NCI-H2029 (cell line): ENCODE measurements around the gene PNPLA7.
"Not testable (repeated sequence)": the region's sequence is repeated elsewhere in the genome, so short reads cannot be mapped to it uniquely, and the experiment has no call there.

Experiments
- DNase-seq: peaks from one replicate; lab custom pipeline; 2025; lab: John Stamatoyannopoulos, UW

Gene PNPLA7

GRCh38 chr9:137550231-137550621 lies at the start of gene PNPLA7:
PNPLA7 (minus strand) TSS chr9:137550402; CDS start chr9:137550197, 205 bp downstream.
- DNase-seq = peak; percentile 94

- DNase-seq = no peak
Measured at GRCh38 chr9:137598943-137599342, 48.7 kb upstream of the PNPLA7 start.

DNA sequence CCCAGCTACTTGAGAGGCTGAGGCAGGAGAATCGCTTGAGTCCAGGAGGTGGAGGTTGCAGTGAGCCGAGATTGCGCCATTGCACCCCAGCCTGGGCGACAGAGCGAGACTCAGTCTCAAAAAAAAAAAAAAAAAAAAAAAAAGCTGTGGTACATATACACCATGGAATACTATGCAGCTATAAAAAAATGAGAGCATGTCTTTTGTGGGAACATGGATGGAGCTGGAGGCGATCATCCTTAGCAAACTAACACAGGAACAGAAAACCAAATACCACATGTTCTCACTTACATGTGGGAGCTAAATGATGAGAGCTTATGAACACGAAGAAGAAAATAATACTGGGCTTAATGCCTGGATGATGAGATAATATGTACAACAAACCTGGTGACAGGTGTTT lies 46.4 kb upstream of the PNPLA7 start:
- not testable (repeated sequence) for DNase-seq

DNA sequence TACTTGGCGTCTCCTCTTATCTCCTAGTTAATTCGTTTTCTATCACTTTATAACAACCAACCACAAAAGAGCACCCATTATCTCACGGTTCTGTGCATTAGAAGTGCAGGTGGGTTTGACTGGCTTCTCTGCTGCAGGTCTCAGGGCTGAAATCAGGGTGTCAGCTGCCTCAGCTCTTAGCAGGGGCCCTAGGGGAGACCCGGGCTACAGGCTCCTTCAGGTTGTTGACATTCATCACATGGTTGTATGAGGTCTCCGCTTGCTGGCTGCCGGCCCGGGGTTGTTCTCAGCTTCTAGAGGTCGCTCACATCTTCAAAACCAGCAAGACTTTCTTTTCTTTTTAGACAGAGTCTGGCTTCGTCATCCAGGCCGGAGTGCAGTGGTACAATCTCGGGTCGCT lies 43.0 kb upstream of the PNPLA7 start:
- no peak for DNase-seq

GRCh38 chr9:137592767-137593166 lies 42.6 kb upstream of the PNPLA7 start:
- peak; percentile 49 for DNase-seq

DNA sequence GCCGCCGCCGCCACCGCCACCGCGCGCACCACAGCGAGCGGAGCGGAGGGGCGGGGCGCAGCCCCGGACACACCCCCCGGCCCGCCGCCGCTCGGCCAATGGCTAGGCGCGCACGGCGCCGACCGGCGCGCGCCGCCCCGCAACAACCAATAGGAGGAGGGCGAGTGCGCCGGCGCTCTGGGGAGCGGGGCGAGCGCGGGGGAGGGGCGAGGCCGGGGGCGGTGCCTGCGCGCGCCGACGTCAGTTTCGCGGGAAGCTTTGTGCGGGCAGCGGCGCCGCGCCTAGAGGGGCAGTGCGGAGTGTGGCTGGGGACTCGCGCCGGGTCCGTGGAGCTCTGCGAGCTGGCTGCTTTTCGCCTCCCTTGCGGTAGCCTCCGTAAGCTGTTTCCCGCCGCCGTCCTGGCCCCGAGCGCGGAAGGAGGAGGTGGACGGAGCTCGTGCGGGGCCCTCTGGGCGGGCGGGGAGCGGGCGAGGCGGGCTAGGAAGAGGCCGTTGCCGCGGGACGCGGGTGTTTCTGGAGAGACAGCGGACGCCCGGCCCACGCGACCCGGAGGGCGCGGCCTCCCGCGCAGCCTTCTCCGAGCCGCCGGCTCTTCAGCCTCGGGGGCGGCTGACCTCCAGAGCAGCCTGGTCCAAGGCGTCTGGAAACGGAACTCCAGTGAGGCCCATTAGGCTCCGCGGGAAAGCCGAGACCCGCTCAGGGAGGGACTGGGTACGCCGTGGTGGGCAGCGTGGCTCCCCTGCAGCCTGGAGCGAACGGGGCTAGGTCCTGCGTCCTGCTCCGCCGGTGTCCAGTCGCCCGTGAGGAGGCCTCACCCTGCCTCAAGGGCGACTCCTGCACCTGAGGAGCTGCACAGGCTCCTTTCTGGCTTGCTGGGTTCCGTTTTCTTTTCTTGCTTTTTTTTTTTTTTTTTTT lies 40.5 kb upstream of the PNPLA7 start, which contains the start of gene ZMYND19:
TSS of gene ZMYND19 (minus strand) at position 44 of the 915 bp plus-strand sequence. CDS start 249 bp downstream, outside the sequence.
- peak; percentile 82 for DNase-seq

- no peak for DNase-seq
Measured at GRCh38 chr9:137590123-137590468, 39.9 kb upstream of the PNPLA7 start.

DNA sequence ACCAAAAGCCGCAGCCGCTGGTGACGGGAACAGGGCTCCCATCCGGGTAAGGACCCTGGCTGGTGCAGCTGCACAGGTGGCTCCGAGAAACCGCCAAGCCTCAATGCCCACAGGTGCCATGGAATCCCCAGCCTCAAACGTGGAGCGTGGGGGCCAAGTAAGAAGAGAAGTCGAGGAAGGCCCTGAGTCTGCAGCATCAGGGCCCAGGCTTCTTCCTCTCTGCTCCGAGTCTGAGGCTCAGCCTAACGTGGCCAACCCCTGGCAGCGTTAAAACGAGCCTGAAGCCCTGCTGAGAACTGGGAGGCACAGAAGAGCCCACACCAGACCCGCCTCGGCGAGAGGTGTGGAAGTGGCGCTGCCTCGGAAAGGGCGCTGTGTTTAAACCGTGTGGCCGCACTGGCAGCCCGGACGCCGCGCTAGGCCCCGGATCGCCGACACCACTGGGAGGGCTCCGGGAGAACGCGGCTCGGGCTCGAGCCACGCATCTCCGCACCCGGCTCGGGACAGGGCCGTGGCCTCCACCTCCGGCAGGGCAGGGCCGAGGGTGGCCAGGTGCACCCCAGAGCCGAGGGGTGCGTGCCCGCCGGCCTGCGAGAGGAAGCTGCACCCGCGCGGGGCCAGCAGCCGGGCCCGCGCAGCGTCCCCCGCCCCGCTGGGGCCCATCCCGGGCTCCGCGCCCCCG lies 39.4 kb upstream of the PNPLA7 start:
- no peak for DNase-seq

DNA sequence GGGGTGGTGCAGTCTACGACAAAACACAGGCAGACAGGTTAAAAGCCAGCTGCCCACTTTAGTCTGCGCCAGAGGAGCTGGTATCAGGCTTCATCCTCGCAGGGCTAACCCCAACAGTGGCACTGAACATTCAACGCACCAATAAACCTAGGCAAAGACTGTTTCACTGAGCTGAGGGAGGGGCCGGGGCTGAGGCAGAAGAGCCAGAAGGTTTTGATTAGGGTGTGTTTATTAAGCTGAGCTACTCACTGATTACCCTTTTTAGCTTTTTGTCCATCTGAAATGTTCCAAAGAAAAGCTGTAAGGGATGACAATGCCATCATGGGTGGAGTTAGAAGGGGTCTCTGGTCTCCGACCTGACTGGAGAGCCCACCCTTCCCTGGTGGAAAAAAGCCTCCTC lies 38.7 kb upstream of the PNPLA7 start:
- no peak for DNase-seq

- no peak for DNase-seq
Measured at GRCh38 chr9:137588311-137588710, 38.1 kb upstream of the PNPLA7 start.

GRCh38 chr9:137586854-137587253 lies 36.7 kb upstream of the PNPLA7 start:
- no peak for DNase-seq

DNA sequence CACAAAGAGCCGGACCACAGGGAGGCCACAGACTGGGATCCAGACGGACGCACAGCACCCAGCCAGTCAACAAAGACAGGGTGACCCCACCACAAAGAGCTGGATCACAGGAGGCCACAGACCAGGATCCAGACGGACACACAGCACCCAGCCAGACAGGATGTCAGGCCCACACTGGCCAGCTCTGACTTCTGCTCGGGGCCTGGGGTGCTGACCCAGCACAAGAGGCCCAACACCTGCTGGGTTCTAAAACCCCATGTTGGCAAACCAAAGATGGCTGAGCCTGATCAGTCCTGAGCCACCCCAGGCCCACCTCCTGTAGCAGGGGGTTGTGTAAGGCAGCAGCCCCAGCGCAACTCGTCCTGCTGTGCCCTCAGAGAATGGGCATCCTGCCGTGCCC lies 33.8 kb upstream of the PNPLA7 start:
- no peak for DNase-seq

- DNase-seq = no peak
Measured at GRCh38 chr9:137583347-137583746, 33.1 kb upstream of the PNPLA7 start.

GRCh38 chr9:137582286-137582860 lies 32.2 kb upstream of the PNPLA7 start:
- DNase-seq = no peak

DNA sequence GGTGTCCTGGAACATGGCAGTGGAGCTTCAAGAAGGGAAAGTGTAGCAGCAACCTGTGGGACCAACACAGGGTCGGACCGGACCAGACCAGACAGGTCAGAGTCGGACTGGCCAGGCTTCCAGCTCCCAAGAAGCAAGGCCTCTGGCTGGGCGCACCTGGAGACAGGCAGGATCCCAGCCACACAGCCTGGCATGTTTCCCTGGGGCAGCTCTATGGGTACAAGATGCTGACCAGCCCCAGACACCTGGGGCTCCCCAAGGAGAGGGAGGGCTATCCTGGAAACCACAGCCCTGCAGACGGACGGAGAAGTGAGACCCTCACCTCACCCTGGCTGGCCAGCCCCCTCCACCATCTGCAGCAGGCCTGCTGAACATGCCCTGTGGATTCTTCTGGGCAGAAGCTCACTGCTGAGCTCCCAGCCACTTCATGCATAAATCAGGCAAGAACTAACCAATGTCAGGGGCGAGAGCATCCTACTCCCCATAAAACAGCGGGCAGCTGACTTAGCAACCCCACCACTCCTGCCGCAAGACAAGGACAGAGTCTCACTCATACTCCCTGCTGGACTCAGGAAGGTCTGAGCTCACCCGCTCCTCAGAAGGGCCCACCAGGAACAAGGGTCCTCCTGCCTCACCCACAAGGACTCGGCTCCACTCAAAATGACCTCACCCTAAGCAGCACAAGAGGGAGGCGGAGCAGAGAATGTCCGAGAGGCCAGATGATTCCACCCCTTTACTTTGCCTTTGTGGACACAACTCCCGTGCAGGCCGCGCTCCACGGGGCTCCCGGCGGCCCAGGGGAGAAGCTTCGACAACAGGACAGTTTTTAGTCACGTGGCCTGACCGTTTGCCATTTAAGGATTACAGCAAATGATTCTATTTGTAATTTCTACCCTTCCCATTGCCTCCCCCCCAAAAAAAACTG lies 31.4 kb upstream of the PNPLA7 start:
- no peak for DNase-seq

GRCh38 chr9:137580954-137581322 lies 30.7 kb upstream of the PNPLA7 start:
- DNase-seq = no peak

- no peak for DNase-seq
Measured at GRCh38 chr9:137580209-137580953, 30.2 kb upstream of the PNPLA7 start.

DNA sequence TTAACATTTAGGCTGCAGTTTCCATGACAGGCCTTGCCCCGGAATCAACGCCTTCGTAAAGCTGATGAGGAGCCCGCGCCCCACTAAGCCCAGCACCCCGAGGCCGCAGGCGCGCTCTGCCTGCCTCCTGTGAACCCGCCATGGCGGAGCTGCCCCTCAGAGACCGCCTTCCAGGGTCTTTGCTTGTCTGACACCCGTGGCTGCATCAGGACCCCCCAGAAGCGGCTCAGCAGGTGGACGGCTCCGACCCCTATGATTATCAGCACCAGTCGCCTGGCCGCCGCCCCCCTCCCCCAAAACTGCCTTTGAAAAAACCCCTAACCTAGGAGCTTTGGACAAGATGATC lies 29.0 kb upstream of the PNPLA7 start:
- DNase-seq = no peak

DNA sequence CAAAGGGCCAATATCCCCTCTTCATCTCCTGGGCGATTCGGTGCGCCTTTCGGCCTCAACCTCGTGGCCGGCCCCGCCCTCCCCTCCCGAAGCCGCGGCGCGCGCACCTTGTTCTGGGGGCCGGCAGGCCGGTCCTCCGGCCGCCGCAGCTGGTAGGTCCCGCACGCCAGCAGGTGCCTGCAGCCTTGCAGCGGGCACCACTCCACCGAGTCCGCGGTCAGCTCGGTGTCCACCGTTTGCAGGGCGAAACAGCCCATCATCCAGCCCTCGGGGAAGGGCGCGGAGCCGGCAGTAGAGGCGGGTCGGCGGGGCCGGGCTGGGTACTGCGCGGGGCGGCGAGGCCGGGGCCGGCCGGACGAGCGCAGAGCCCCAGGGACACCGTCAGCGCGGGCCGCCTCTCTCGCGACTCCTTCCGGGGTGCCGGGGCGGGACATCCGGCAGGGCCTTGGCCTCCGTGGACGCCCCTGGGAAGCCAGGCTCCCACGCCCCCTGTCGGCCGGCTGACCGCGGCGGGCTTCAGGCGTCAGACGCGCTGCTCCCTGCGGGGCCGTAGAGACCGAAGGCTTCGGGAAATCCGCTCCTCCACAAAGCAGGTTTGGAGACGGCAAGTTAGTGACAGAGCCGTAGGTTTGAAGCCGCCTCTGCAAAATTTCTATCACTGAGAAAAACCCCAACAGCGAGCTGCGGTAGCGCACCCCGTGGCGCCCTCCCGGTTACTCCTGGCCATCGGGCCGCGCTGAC lies 28.5 kb upstream of the PNPLA7 start, which contains the start of gene DPH7:
TSS of gene DPH7 (minus strand) at position 408 of the 741 bp plus-strand sequence. CDS start at position 260, 148 bp downstream.
- peak; percentile 90 for DNase-seq

DNA sequence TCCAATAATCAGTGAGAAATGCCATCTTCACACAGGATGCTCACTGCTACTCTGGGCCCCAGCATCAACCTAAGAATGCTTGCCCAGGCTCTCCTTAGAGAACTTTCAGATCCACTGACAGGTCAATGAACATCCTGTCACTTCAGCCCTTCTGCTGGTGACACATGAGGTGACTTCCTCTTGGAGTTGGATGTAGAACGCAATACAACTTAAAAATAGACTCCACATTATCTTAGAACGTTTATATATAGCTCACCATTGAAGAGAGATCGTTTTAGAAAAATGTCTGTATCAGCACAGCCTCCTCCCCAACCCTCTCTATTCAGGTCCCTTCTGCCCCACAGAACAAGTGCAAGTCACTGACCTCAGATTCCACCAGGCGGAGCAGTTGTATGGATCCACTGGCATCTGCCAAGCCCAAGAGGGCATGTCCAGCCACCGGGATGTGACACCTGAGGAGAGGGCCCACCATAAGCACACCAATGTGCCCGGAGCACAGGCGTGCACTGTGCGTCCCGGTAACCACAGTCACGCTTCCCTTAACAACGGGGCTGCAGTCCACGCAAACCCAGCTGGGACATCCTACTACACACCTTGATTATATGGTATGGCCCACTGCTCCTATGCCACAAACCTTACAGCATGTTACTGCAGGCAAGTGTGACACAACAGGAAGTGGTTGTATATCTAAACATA lies 25.7 kb upstream of the PNPLA7 start:
- no peak for DNase-seq
